Cerebellar cortex (tissue), 1 donor: Measurements from ENCODE around the gene LRRC8A.
"Not testable (repeated sequence)": the region's sequence is repeated elsewhere in the genome, so short reads cannot be mapped to it uniquely, and the experiment has no call there.

Experiments
- DNase-seq: peaks from one replicate; pipeline ENCODE4 v3.0.0-alpha.2; 2015; ENCODE audit warnings: low spot score

LRRC8A gene

GRCh38 chr9:128921881-128922763, 40.2 kb downstream of the LRRC8A start:
- DNase-seq = peak; percentile 57

GRCh38 chr9:128923493-128923883, 41.6 kb downstream of the LRRC8A start:
- no peak for DNase-seq

GRCh38 chr9:128927731-128928411, 45.9 kb downstream of the LRRC8A start:
- DNase-seq = peak; percentile 70

- no peak for DNase-seq
Observed at GRCh38 chr9:128928624-128929023, 46.7 kb downstream of the LRRC8A start.

GRCh38 chr9:128929560-128929959, 47.6 kb downstream of the LRRC8A start:
- no peak for DNase-seq

- no peak for DNase-seq
Observed at GRCh38 chr9:128933731-128934130, 51.8 kb downstream of the LRRC8A start.

- DNase-seq = no peak
Observed at GRCh38 chr9:128936171-128936865, 54.4 kb downstream of the LRRC8A start.

- no peak for DNase-seq
Observed at GRCh38 chr9:128937310-128938165, 55.6 kb downstream of the LRRC8A start.

GRCh38 chr9:128940271-128940921, 58.5 kb downstream of the LRRC8A start:
- DNase-seq = no peak

- DNase-seq = no peak
Observed at GRCh38 chr9:128940946-128941755, 59.2 kb downstream of the LRRC8A start.

- DNase-seq = no peak
Observed at GRCh38 chr9:128943832-128944620, 62.1 kb downstream of the LRRC8A start.

- DNase-seq = not testable (repeated sequence)
Observed at GRCh38 chr9:128944966-128945365, 63.0 kb downstream of the LRRC8A start.

- no peak for DNase-seq
Observed at GRCh38 chr9:128945798-128946501, 64.0 kb downstream of the LRRC8A start.

GRCh38 chr9:128946571-128947276, 64.8 kb downstream of the LRRC8A start:
- peak; percentile 35 for DNase-seq

GRCh38 chr9:128947277-128947526, 65.3 kb downstream of the LRRC8A start:
- DNase-seq = no peak

- peak; percentile 91 for DNase-seq
Observed at GRCh38 chr9:128947527-128948301, 65.8 kb downstream of the LRRC8A start, which contains the start of the genes DOLK and NUP188. TSS of gene DOLK (minus strand) at chr9:128947603. CDS start at chr9:128947303, 300 bp downstream. TSS of gene NUP188 (plus strand) at chr9:128947699. CDS start at chr9:128947720, 21 bp downstream.

GRCh38 chr9:128961403-128961802, 79.5 kb downstream of the LRRC8A start:
- DNase-seq = not testable (repeated sequence)
